Measurements from ENCODE around the gene TTN.

- TF ChIP-seq CTCF (conservative IDR thresholded peaks at IDR 0.05): no peak
- no peak for TF ChIP-seq EZH2 (IDR thresholded peaks at IDR 0.05; ENCODE audit: low read depth)
These were observed 304.5 kb downstream of the TTN start for GRCh38 chr2:178502751-178503150.

All from PC-9 (cell line).